NCI-H1048 (cell line): Measurements from ENCODE around the gene BRINP1.
"Not testable (repeated sequence)": the region's sequence is repeated elsewhere in the genome, so short reads cannot be mapped to it uniquely, and the experiment has no call there.

Source experiments
- DNase-seq: peaks from one replicate; lab custom pipeline; 2025; lab: John Stamatoyannopoulos, UW

BRINP1 gene

GRCh38 chr9:119185298-119185697 lies 183.9 kb downstream of the BRINP1 start:
- no peak for DNase-seq

- DNase-seq, result no peak
These were observed 184.8 kb downstream of the BRINP1 start for GRCh38 chr9:119184265-119184936.

GRCh38 chr9:119181561-119181960 lies 187.7 kb downstream of the BRINP1 start:
- no peak for DNase-seq

DNA sequence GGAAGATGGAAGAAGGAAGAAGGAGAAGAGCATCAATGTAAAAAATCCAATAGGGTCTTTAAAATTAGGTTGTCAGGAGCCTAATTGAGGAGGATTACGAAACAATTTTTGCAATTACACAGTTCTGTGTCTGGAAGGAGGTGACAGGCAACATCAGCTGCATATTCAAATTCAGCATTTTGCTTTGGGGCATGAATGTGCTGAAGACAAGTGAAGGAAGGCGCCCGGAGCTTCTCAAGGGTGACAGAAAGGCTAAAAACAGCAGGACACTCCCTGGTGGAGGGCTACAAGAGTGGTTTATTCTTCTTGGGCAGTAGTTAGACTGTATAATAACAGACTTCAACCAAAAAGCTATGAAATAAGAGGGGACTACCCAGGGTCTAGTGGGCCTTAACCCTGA lies 188.3 kb downstream of the BRINP1 start:
- no peak for DNase-seq

- DNase-seq, result no peak
These were observed 189.5 kb downstream of the BRINP1 start for GRCh38 chr9:119179701-119180100.

DNA sequence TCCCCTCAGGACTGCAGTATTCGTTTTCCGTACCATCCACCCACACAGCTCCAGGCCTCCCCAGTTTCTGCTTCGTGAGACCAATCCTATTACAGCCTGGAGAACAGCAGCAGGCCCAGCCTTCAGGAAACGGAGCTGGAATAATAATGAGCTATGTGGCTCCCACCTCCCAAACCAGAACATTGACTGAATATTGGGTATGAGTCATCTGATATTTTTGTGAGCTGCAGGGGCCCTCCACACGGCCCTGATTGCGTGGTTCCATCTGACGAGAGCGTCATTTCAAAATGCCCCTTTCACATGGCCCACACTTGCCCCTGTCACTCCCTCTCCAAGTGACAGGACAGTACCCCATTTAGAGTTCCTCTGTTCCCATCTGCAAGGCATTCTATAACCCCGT lies 192.0 kb downstream of the BRINP1 start:
- no peak for DNase-seq

DNA sequence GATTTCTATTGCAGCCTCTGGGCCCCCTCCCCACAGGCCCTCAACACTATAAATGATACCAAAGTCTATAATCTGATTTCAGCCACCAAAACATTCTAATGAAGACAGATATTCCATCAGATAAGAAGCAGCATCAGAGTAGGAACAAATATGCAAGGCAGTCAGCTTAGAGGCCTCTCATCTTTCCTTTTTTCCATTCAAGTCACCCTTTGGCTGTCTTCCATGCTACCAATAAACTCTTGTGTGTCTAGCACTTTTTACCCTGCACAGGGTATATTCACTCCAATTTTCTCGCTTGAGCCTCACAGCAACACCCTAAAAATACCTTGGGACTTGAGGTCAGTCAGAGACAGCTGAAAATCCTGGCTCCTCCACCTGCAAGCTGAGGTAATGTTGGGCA lies 193.7 kb downstream of the BRINP1 start:
- DNase-seq, result no peak

DNA sequence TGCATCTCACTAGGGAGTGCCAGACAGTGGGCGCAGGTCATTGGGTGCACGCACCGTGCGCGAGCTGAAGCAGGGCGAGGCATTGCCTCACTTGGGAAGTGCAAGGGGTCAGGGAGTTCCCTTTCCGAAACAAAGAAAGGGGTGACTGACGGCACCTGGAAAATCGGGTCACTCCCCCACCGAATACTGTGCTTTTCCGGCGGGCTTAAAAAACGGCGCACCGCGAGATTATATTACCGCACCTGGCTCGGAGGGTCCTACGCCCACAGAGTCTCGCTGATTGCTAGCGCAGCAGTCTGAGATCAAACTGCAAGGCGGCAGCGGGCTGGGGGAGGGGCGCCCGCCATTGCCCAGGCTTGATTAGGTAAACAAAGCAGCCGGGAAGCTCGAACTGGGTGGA lies 200.0 kb downstream of the BRINP1 start:
- not testable (repeated sequence) for DNase-seq

- no peak for DNase-seq
These were observed 201.4 kb downstream of the BRINP1 start for GRCh38 chr9:119167876-119168275.

DNA sequence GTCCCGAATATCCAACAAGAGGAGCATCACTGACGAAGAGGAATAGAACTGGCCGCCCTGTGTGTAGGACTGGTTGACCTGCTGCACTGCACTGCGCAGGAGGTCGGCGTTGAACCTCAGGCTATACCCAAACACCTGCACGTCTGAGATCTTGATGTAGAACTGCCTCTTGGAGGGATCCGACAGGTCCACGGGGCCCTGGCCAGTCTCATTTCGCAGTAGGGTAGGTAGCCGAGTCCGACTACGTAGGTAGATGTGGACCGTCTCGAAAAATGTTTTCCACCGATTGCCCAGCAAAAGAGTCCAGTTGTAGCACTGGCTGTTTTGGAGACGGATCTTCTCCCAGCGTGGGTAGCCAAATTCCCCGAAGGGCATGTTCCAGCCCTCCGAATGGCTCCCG lies 202.0 kb downstream of the BRINP1 start:
- DNase-seq, result no peak

DNA sequence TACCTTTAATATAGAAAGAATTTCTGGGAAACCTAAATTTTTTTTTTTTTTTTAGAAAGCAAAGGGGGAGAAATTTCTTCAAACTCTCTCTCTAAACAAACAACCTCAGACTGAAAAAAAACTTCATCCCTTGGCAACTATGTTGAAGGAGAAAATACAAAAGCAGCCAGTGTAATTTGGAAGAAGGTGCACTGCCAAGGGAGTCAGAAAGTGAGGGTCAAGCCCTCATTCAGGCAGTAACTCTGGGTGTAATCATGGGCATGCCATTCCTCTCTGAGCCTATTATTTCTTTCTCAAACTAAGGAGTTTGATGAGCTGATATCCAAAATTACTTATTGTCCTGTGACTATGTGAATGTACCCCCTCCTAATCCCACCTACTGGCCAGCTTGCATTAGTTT lies 203.1 kb downstream of the BRINP1 start:
- no peak for DNase-seq

DNA sequence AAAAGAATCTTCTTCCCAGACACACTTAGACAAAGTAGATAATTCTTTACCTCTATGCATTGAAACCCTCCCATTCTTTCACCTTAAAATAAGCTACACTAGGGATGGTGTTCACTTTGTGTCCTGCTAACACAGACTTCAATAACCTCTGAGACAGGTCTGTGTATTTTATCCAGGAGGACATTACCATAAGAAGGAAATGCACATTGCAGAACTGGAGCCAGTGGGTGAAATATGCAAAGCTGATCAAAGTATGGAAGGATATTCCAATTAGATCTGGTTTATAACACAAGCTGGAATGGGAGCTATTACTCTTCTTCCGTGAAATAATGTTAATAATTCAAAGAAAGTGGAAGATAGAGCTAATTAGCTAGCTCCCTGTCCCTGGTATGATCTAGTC lies 204.1 kb downstream of the BRINP1 start:
- DNase-seq, result no peak

GRCh38 chr9:119164716-119165115 lies 204.5 kb downstream of the BRINP1 start:
- DNase-seq, result no peak

DNA sequence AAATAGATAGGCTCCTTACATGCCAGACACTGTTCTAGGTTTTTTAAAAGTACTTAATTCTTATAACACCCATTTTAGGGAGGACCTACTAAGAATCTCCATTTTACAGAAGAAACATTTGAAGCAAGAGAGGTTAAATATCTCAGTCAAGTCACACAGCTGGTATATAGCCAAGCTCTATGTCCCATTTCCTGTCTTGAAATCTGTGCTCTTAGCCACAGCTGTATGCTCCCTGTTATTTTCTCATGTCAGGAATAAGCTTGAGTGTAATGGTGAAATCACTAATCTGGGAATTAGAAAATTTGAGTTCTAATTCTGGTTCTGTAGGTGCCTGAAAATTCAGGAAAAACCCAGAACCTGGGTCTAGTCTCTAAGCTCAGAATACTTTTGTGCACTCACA lies 208.7 kb downstream of the BRINP1 start:
- no peak for DNase-seq

DNA sequence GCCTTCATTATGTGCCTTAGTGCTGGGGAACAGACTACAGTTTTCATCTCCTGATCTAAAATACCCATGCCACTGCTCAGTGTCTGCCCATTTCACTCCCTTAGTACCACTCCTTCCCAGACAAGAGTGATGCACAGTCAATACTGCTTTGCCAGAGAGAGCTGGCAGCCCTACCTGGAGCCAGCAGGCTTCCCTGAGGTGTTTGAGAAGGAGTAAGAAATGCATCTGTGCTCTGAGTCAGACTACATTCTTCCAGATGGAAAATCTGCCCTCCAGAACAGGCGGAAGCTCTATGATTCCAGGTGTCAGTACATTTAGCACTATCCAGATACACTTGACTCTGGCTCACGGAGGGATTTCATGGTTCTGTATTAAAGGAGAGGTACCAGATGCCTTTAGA lies 209.8 kb downstream of the BRINP1 start:
- DNase-seq, result no peak

- DNase-seq, result no peak
These were observed 212.0 kb downstream of the BRINP1 start for GRCh38 chr9:119157196-119157595.

GRCh38 chr9:119156354-119156753 lies 212.9 kb downstream of the BRINP1 start:
- no peak for DNase-seq

- DNase-seq, result no peak
These were observed 214.7 kb downstream of the BRINP1 start for GRCh38 chr9:119154527-119154926.

DNA sequence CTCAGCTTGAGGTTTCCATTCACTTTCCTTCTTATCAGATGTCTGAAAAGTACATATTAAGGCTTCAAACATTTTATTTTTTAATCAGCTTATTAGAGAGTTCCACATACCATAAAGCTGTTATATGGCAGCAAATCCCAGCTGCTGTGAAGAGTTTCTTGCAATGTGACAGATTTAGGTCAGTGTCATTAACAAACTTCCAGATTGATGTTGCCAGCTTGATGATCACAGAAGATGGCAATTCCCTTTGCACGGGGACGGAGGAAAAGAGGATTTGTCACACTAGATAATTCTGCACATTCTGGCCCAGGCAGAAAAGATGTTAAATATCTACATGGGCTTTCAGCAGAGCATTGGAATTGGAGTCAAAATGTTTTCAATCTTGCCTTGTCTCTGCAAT lies 215.8 kb downstream of the BRINP1 start:
- no peak for DNase-seq

DNA sequence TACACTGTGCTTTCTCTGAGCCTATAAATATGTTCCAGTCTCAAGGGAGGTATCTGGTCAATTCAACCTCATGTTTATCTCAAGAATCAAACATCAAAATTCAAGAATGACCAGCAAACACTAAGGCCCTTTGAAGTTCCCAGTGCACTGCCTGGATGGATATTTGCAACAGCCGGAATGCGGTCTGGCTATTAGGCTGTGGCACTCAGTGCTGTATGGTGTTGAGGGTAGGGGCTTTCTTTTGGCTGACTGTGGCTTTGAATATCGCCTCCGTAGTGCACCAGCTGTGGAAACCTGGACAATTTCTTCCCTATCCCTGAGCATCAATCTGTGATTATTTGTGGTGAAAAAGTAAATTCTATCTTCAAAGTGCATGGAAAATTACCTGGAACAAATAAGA lies 220.4 kb downstream of the BRINP1 start:
- DNase-seq, result no peak

- no peak for DNase-seq
These were observed 231.8 kb downstream of the BRINP1 start for GRCh38 chr9:119137479-119137878.

- DNase-seq, result no peak
These were observed 243.2 kb downstream of the BRINP1 start for GRCh38 chr9:119126040-119126439.

GRCh38 chr9:119121899-119122298 lies 247.3 kb downstream of the BRINP1 start:
- no peak for DNase-seq

DNA sequence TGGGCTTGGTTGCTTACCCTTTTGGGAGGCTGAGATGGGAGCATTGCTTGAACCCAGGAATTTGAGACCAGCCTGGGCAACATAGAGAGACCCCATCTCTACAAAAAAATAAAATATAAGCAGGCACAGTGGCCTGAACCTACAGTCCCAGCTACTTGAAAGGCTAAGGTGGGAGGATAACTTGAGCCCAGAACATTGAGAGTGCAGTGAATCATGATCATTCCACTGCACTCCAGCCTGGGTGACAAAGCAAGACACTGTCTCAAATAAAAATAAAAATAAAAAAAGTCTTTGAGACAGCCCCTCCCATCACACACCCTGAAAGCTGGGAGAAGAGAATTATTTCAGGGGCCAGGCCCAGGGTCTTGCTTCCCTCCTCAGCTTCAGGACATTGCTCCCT lies 251.8 kb downstream of the BRINP1 start:
- DNase-seq, result no peak
